IgD-negative memory B cell (primary cell): ENCODE data around the gene QPCT. TPM values are rescaled to one million over a fixed set of nuclear protein-coding genes. Genes with fewer than 3 reads are reported as not detected.
"Not testable (repeated sequence)": the region's sequence is repeated elsewhere in the genome, so short reads cannot be mapped to it uniquely, and the experiment has no call there.

Experiments
- H3K27ac Mint-ChIP-seq, 3 donors: one replicate each; pipeline ENCODE4 v1.8.0; 2020 to 2022; ENCODE audit warnings: mild to moderate bottlenecking in 3 of 3, mixed read lengths in 3 of 3, moderate library complexity in 1 of 3
- H3K27me3 Mint-ChIP-seq: one replicate; pipeline ENCODE4 v1.8.0; 2021; ENCODE audit warnings: mixed read lengths
- H3K36me3 Mint-ChIP-seq: one replicate; pipeline ENCODE4 v1.8.0; 2020; ENCODE audit warnings: mild to moderate bottlenecking, mixed read lengths
- H3K4me1 Mint-ChIP-seq, 3 donors: one replicate each; pipeline ENCODE4 v1.8.0; 2020 to 2022; ENCODE audit warnings: mixed read lengths in 3 of 3, mild to moderate bottlenecking in 1 of 3
- H3K4me3 Mint-ChIP-seq, 4 donors: one replicate each; pipeline ENCODE4 v1.8.0; 2020 to 2022; ENCODE audit warnings: mild to moderate bottlenecking in 4 of 4, mixed read lengths in 4 of 4, moderate library complexity in 3 of 4
- H3K9me3 Mint-ChIP-seq, 3 donors: one replicate each; pipeline ENCODE4 v1.8.0; 2020 to 2021; ENCODE audit warnings: mixed read lengths in 3 of 3, mild to moderate bottlenecking in 1 of 3
- polyA plus RNA-seq: library from polyadenylated mRNA; unstranded; fragments of 300-500 nt; fragmentation: Illumina TruSeq; gene quantifications from one replicate; pipeline ENCODE4 v1.2.3, GENCODE V29; 2021

Gene QPCT
- polyA plus RNA-seq: 1.8 TPM

DNA sequence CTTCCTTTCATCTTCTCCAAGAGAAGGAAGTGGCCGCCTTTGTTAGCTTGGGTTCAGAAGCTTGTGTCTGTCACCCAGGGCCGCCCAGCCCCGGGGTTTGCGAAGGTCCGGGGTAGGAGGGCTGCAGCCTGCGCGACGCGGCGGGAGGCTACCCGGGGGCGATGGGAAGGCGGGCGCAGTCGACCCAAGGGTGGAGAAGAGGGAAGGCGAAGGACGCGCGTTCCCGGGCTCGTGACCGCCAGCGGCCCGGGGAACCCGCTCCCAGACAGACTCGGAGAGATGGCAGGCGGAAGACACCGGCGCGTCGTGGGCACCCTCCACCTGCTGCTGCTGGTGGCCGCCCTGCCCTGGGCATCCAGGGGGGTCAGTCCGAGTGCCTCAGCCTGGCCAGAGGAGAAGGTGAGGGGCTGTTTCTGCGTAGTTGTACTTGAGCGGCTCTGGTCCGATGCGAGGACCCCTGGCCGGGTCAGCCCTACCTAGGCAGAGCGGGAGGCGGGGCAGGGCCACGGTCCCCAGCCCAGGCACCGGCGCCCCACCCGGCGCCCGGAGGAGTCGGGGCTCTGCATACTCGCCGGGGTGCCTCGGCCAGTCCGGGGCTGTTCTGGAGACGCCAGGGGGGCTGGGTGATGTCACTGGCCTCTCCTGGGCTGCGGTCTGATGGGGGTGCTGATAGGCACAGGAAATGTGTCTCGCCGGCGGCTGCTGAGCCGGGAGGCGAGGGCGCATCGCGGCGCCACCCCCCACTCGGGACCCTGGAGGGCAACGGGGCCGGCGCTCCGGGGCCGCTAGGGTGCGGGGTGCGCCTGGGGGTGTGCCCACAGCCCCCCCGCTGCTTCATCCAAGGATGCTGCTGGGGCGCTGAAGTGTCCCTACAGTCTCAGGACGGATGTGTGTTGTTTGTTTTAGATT, at the start of gene QPCT:
Gene QPCT, plus strand, starts transcription at position 178 of the 909 bp plus-strand sequence. Its CDS starts 102 bp downstream, at position 280.
- Mint-ChIP-seq H3K4me3 (peak within 1 kb of the TSS; percentile 76 to 94 (median 88)), H3K27ac (peak within 1 kb of the TSS in 2 of 3 donors; percentile 83 to 94), H3K36me3 (no peaks in the 10 kb centered on the region), H3K27me3 (peaks cover 11% of the 10 kb centered on the region), H3K9me3 (no peaks in the 10 kb centered on the region), H3K4me1 (peaks cover 6 to 15% (median 8%) of the 10 kb centered on the region in 3 donors)

- H3K9me3 Mint-ChIP-seq, H3K36me3 Mint-ChIP-seq, H3K27me3 Mint-ChIP-seq, H3K4me3 Mint-ChIP-seq: not testable (repeated sequence)
- Mint-ChIP-seq H3K4me1 (peaks cover 24 to 40% (median 29%) of the 10 kb centered on the region in 3 donors), H3K27ac (peak overlapping the region in 1 of 3 donors; percentile 33)
These were observed 49.6 kb upstream of the QPCT start for GRCh38 chr2:37294858-37295257.

DNA sequence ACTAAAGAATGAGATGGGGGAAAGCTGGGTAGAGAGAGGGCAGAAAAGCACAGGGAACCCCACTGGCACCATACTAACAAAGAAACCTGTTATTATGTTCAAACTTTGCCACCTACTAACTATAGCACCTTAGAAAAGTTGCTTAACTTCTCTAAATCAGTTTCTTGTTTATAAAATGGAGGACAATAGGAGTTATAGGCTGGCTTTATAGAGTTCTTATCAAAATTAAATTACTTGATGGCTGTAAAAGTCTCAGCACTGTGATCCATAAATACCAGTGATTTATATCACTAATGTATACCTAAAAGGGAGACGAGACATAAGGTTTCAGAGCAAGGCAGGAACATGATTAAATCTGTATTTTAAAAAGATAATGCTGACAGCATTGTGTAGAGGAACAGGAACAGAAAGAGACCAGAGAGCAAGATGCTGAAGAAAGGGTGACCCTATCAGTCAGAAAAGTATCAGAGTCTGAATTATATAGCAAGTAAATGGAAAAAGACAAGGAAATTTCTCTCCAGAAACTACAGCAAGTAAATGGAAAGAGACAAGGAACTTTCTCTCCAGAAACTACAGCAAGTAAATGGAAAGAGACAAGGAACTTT, 48.9 kb upstream of the QPCT start:
- H3K4me3 Mint-ChIP-seq: no peak overlapping the region
- H3K9me3 Mint-ChIP-seq: no peaks in the 10 kb centered on the region
- H3K27ac Mint-ChIP-seq: peak overlapping the region in 2 of 3 donors; percentile 33 to 84
- H3K27me3 Mint-ChIP-seq: no peaks in the 10 kb centered on the region
- H3K4me1 Mint-ChIP-seq: peaks cover 31 to 41% (median 33%) of the 10 kb centered on the region in 3 donors
- peaks cover 4% of the 10 kb centered on the region for H3K36me3 Mint-ChIP-seq

GRCh38 chr2:37297632-37298031, 46.8 kb upstream of the QPCT start:
- H3K4me3 Mint-ChIP-seq: no peak overlapping the region
- H3K27ac Mint-ChIP-seq: no peak overlapping the region
- no peaks in the 10 kb centered on the region for H3K27me3 Mint-ChIP-seq
- H3K36me3 Mint-ChIP-seq: no peaks in the 10 kb centered on the region
- no peaks in the 10 kb centered on the region for H3K9me3 Mint-ChIP-seq
- peaks cover 38 to 44% (median 44%) of the 10 kb centered on the region in 3 donors for H3K4me1 Mint-ChIP-seq

GRCh38 chr2:37300146-37300545, 44.3 kb upstream of the QPCT start:
- Mint-ChIP-seq H3K9me3 (no peaks in the 10 kb centered on the region), H3K36me3 (peaks cover 5% of the 10 kb centered on the region), H3K4me1 (peaks cover 44 to 55% (median 47%) of the 10 kb centered on the region in 3 donors), H3K27ac (no peak overlapping the region), H3K27me3 (no peaks in the 10 kb centered on the region), H3K4me3 (no peak overlapping the region)

DNA sequence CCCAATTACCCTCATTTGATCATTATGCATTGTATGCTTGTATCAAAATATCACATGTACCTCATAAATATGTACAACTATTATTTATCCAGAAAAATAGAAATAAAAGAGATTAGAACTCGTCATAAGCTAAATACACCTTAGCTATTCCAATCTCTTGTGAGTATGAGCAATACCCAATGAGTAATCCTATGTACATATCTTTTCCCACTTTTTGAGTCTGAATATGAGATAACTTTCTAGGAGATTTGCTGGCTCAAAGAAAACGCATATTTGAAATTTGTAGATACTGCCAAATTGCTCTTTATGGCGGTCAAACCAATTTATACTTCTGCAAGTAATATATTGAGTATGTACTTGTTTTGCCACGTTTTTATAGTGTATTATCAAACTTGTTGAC, 43.9 kb upstream of the QPCT start:
- Mint-ChIP-seq H3K27me3 (no peaks in the 10 kb centered on the region), H3K27ac (no peak overlapping the region), H3K4me3 (no peak overlapping the region), H3K4me1 (peaks cover 44 to 57% (median 46%) of the 10 kb centered on the region in 3 donors), H3K36me3 (peaks cover 5% of the 10 kb centered on the region), H3K9me3 (no peaks in the 10 kb centered on the region)

GRCh38 chr2:37301408-37301807, 43.0 kb upstream of the QPCT start:
- Mint-ChIP-seq H3K36me3 (peaks cover 5% of the 10 kb centered on the region), H3K4me3 (no peak overlapping the region), H3K4me1 (peaks cover 45 to 57% (median 46%) of the 10 kb centered on the region in 3 donors), H3K9me3 (no peaks in the 10 kb centered on the region), H3K27me3 (no peaks in the 10 kb centered on the region), H3K27ac (peak overlapping the region in 2 of 3 donors; percentile 24 to 46)

- Mint-ChIP-seq H3K27me3 (no peaks in the 10 kb centered on the region), H3K27ac (peak overlapping the region in 1 of 3 donors; percentile 23), H3K4me3 (peak overlapping the region in 1 of 4 donors; percentile 2), H3K4me1 (peaks cover 48 to 55% (median 48%) of the 10 kb centered on the region in 3 donors), H3K36me3 (peaks cover 5% of the 10 kb centered on the region), H3K9me3 (no peaks in the 10 kb centered on the region)
These were observed 41.7 kb upstream of the QPCT start for GRCh38 chr2:37302701-37303252.

GRCh38 chr2:37306024-37306423, 38.4 kb upstream of the QPCT start:
- no peak overlapping the region for H3K27ac Mint-ChIP-seq
- H3K9me3 Mint-ChIP-seq: no peaks in the 10 kb centered on the region
- peaks cover 46 to 59% (median 51%) of the 10 kb centered on the region in 3 donors for H3K4me1 Mint-ChIP-seq
- peaks cover 14% of the 10 kb centered on the region for H3K36me3 Mint-ChIP-seq
- no peak overlapping the region for H3K4me3 Mint-ChIP-seq
- no peaks in the 10 kb centered on the region for H3K27me3 Mint-ChIP-seq

GRCh38 chr2:37307500-37307899, 36.9 kb upstream of the QPCT start:
- Mint-ChIP-seq H3K4me1 (peaks cover 48 to 62% (median 48%) of the 10 kb centered on the region in 3 donors), H3K27me3 (no peaks in the 10 kb centered on the region), H3K4me3 (peak overlapping the region in 1 of 4 donors; percentile 63), H3K9me3 (no peaks in the 10 kb centered on the region), H3K27ac (peak overlapping the region in 1 of 3 donors; percentile 57), H3K36me3 (peaks cover 14% of the 10 kb centered on the region)

- Mint-ChIP-seq H3K27me3 (no peaks in the 10 kb centered on the region), H3K36me3 (peaks cover 10% of the 10 kb centered on the region), H3K4me1 (peaks cover 67 to 77% (median 77%) of the 10 kb centered on the region in 3 donors), H3K9me3 (no peaks in the 10 kb centered on the region), H3K4me3 (peak overlapping the region; percentile 28 to 76 (median 48)), H3K27ac (no peak overlapping the region)
These were observed 29.1 kb upstream of the QPCT start for GRCh38 chr2:37315364-37315763.

- peaks cover 62 to 73% (median 71%) of the 10 kb centered on the region in 3 donors for H3K4me1 Mint-ChIP-seq
- peaks cover 6% of the 10 kb centered on the region for H3K36me3 Mint-ChIP-seq
These were observed 28.2 kb upstream of the QPCT start for GRCh38 chr2:37316181-37316580.

DNA sequence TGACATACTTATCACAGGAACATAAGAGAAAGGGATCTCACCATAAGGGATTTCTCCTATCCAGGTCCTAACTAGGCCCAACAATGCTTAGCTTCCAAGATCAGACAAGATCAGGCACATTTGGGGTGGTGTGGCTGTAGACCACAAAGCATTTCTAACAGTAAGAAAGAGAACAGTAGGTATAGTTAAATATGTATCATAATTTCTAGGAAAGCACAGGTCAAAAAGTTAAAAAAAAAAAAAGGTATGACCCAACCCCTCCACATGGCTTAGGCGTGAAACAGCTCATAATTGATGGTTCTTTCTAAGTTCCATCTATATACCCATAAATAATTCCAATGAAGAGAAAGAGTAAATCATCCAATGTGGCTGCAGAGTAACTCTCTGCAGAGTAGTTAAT, 26.7 kb upstream of the QPCT start:
- H3K4me3 Mint-ChIP-seq: peak overlapping the region in 3 of 4 donors; percentile 51 to 75 (median 68)
- no peaks in the 10 kb centered on the region for H3K27me3 Mint-ChIP-seq
- peaks cover 6% of the 10 kb centered on the region for H3K36me3 Mint-ChIP-seq
- H3K4me1 Mint-ChIP-seq: peaks cover 67 to 75% (median 70%) of the 10 kb centered on the region in 3 donors
- H3K9me3 Mint-ChIP-seq: no peaks in the 10 kb centered on the region
- peak overlapping the region; percentile 37 to 47 (median 39) for H3K27ac Mint-ChIP-seq

More at GRCh38 chr2:37316181-37316580, 28.2 kb upstream of the QPCT start:
- H3K27me3 Mint-ChIP-seq: no peaks in the 10 kb centered on the region
- peak overlapping the region in 1 of 3 donors; percentile 29 for H3K27ac Mint-ChIP-seq
- H3K9me3 Mint-ChIP-seq: no peaks in the 10 kb centered on the region
- H3K4me3 Mint-ChIP-seq: peak overlapping the region; percentile 65 to 84 (median 74)

DNA sequence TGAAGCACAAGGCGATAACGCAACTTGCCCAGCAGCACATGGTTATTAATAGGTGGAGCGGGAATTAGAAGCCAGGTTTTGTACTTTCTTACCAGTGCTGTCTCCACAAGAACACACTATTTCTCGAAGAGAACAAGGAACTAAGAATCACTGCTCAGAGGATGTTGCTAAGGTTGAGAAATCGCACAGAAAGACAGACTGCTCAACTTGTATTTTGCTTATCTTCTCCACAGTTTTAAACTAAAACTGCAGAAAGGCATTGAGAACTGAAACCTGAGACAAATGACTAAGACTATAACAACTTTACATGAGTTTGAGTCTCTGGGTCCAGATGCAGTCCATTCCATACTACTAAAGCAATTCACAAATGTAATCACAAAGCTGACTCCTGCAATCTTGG, 26.0 kb upstream of the QPCT start:
- H3K27ac Mint-ChIP-seq: peak overlapping the region; percentile 6 to 47 (median 29)
- H3K9me3 Mint-ChIP-seq: no peaks in the 10 kb centered on the region
- peaks cover 6% of the 10 kb centered on the region for H3K36me3 Mint-ChIP-seq
- peaks cover 63 to 72% (median 69%) of the 10 kb centered on the region in 3 donors for H3K4me1 Mint-ChIP-seq
- H3K4me3 Mint-ChIP-seq: peak overlapping the region; percentile 51 to 75 (median 60)
- no peaks in the 10 kb centered on the region for H3K27me3 Mint-ChIP-seq
